ENCODE data around the gene RBCK1. TPM values are rescaled to one million over a fixed set of nuclear protein-coding genes. Genes with fewer than 3 reads are reported as not detected.

Gene RBCK1
- total RNA-seq, 1 experiment from 2014 or later, result 111 TPM

DNA sequence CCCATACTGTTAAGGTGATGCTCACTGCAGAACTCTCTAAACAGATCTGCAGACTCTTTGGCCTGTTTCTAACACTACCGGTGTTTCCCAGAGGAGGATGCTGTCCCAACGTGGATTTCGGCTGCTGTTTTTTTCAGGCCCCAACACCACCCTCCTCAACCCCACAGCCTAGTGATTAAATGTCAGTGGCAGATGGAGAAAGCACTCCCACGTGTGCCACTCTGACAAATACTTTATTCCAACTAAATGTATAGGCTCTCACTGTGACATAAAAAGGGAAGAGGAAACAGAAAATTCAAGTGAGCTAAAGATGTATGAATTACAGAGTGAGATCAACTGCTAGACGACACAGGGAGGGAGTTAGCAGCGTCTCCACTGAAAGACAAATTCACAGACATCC lies 50.7 kb downstream of the RBCK1 start:
- no peaks in the 10 kb centered on the region for H3K27me3 Mint-ChIP-seq (ENCODE audit: insufficient read depth, unreplicated experiment)
- H3K36me3 Mint-ChIP-seq (ENCODE audit: insufficient read depth, unreplicated experiment), result peaks cover 13% of the 10 kb centered on the region
- no peak overlapping the region for H3K4me3 Mint-ChIP-seq (ENCODE audit: unreplicated experiment)
- BruUV-seq (replicated peaks), result no TSS peak
- Histone ChIP-seq H3K27me3 (replicated peaks; ENCODE audit: control insufficient read depth, insufficient read depth, low read length) (no peaks in the 10 kb centered on the region), H3K4me1 (peaks cover 15% of the 10 kb centered on the region), H3K36me3 (ENCODE audit: control insufficient read depth, insufficient read depth, low read length) (no peaks in the 10 kb centered on the region), H3K9me3 (no peaks in the 10 kb centered on the region), H3K4me3 (ENCODE audit: low read depth, low read length) (no peak overlapping the region)
- intact Hi-C loops (cut with micrococcal nuclease; ENCODE audit: unreplicated experiment), result no loop called here
- H3K9me3 Mint-ChIP-seq (ENCODE audit: unreplicated experiment), result no peaks in the 10 kb centered on the region
- DNase-seq, result no peak
- peaks cover 15% of the 10 kb centered on the region for H3K4me1 Mint-ChIP-seq (ENCODE audit: low read depth, unreplicated experiment)
- H3K27ac Mint-ChIP-seq (ENCODE audit: unreplicated experiment), result no peak overlapping the region
- ChIA-PET CTCF (no interaction called here), POLR2A (interaction anchor here (0.5 kb wide), 1 partner anchor 176 kb away, joined by 3 read pairs; no protein-coding TSS in a partner anchor)
- TF ChIP-seq, protein P1, sequence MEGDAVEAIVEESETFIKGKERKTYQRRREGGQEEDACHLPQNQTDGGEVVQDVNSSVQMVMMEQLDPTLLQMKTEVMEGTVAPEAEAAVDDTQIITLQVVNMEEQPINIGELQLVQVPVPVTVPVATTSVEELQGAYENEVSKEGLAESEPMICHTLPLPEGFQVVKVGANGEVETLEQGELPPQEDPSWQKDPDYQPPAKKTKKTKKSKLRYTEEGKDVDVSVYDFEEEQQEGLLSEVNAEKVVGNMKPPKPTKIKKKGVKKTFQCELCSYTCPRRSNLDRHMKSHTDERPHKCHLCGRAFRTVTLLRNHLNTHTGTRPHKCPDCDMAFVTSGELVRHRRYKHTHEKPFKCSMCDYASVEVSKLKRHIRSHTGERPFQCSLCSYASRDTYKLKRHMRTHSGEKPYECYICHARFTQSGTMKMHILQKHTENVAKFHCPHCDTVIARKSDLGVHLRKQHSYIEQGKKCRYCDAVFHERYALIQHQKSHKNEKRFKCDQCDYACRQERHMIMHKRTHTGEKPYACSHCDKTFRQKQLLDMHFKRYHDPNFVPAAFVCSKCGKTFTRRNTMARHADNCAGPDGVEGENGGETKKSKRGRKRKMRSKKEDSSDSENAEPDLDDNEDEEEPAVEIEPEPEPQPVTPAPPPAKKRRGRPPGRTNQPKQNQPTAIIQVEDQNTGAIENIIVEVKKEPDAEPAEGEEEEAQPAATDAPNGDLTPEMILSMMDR (IDR thresholded peaks at IDR 0.05; ENCODE audit: insufficient read depth in 1 of 2, low read depth in 1 of 2, low read length in 1 of 2, severe bottlenecking in 1 of 2, unreplicated experiment in 1 of 2), result no peak

DNA sequence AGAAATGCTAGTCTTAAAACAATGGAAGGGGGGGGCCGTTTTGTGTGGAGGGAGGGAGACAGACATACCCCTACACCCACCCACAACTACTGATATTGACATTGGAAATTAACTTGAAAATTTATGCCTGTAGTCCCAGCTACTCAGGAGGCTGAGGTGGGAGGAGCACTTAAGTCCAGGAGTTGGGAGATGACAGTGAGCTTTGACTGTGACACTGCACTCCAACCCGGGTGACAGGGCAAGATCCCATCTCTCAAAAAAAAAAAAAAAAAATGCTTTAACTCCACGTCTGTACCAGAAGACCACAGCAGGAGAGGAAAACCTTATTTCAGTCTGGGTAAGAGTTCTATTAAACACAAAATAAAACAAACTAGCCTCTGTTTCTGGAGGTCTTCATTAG lies 52.1 kb downstream of the RBCK1 start:
- no peak for DNase-seq
- no peak overlapping the region for H3K4me3 ChIP-seq (ENCODE audit: low read depth, low read length)
- Mint-ChIP-seq H3K27me3 (ENCODE audit: insufficient read depth, unreplicated experiment) (no peaks in the 10 kb centered on the region), H3K27ac (ENCODE audit: unreplicated experiment) (no peak overlapping the region), H3K36me3 (ENCODE audit: insufficient read depth, unreplicated experiment) (peaks cover 13% of the 10 kb centered on the region), H3K4me1 (ENCODE audit: low read depth, unreplicated experiment) (peaks cover 15% of the 10 kb centered on the region), H3K4me3 (ENCODE audit: unreplicated experiment) (peak overlapping the region; percentile 98), H3K9me3 (ENCODE audit: unreplicated experiment) (no peaks in the 10 kb centered on the region)
- no peaks in the 10 kb centered on the region for H3K27me3 ChIP-seq (replicated peaks; ENCODE audit: control insufficient read depth, insufficient read depth, low read length)
- POLR2A ChIA-PET, result interaction anchor here (0.6 to 0.7 kb wide), 2 partner anchors 12 to 75 kb away, joined by 4 to 6 read pairs; no protein-coding TSS in a partner anchor
- peaks cover 15% of the 10 kb centered on the region for H3K4me1 ChIP-seq
- CTCF ChIA-PET, result interaction anchor here (0.7 to 0.8 kb wide), 2 partner anchors 118 to 199 kb away, joined by 3 to 5 read pairs; no protein-coding TSS in a partner anchor
- H3K36me3 ChIP-seq (ENCODE audit: control insufficient read depth, insufficient read depth, low read length), result no peaks in the 10 kb centered on the region
- intact Hi-C loops (cut with micrococcal nuclease; ENCODE audit: unreplicated experiment), result loop anchor here (5.0 kb wide), 1 partner anchor 58 kb away; no protein-coding TSS in a partner anchor
- TF ChIP-seq, protein P1 (IDR thresholded peaks at IDR 0.05; ENCODE audit: insufficient read depth in 1 of 2, low read depth in 1 of 2, low read length in 1 of 2, severe bottlenecking in 1 of 2, unreplicated experiment in 1 of 2), result no peak
- no peaks in the 10 kb centered on the region for H3K9me3 ChIP-seq
- no TSS peak for BruUV-seq (replicated peaks)

DNA sequence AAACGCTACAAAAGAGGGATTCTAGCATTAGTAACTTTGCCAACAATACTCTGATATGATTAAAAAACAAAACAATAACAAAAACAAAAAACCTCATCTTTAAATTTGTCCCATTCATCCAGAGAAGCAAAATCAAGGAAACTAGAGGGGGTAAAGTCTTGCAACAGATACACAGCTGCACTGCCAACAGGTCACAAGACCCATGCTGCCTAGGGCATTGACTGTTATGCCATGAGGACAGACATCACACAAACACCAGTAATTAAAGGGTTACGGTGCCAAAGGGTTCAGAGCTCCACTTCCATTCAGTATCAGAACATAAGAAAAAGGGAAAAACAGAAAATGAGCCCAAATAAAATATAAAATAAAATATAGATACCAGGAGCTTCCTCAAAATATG lies 52.6 kb downstream of the RBCK1 start:
- CTCF ChIA-PET, result interaction anchor here (0.7 kb wide), 1 partner anchor 198 kb away, joined by 3 read pairs; no protein-coding TSS in a partner anchor
- BruUV-seq (replicated peaks), result no TSS peak
- Mint-ChIP-seq H3K27ac (ENCODE audit: unreplicated experiment) (no peak overlapping the region), H3K36me3 (ENCODE audit: insufficient read depth, unreplicated experiment) (peaks cover 13% of the 10 kb centered on the region), H3K4me1 (ENCODE audit: low read depth, unreplicated experiment) (peaks cover 15% of the 10 kb centered on the region), H3K27me3 (ENCODE audit: insufficient read depth, unreplicated experiment) (no peaks in the 10 kb centered on the region), H3K4me3 (ENCODE audit: unreplicated experiment) (peak overlapping the region; percentile 98), H3K9me3 (ENCODE audit: unreplicated experiment) (no peaks in the 10 kb centered on the region)
- no peaks in the 10 kb centered on the region for H3K9me3 ChIP-seq
- H3K36me3 ChIP-seq (ENCODE audit: control insufficient read depth, insufficient read depth, low read length), result no peaks in the 10 kb centered on the region
- DNase-seq, result no peak
- H3K4me1 ChIP-seq, result peaks cover 15% of the 10 kb centered on the region
- no peaks in the 10 kb centered on the region for H3K27me3 ChIP-seq (replicated peaks; ENCODE audit: control insufficient read depth, insufficient read depth, low read length)
- POLR2A ChIA-PET, result interaction anchor here (0.6 kb wide), 1 partner anchor 76 kb away, joined by 6 read pairs; no protein-coding TSS in a partner anchor
- TF ChIP-seq, protein P1 (IDR thresholded peaks at IDR 0.05; ENCODE audit: insufficient read depth in 1 of 2, low read depth in 1 of 2, low read length in 1 of 2, severe bottlenecking in 1 of 2, unreplicated experiment in 1 of 2), result no peak
- H3K4me3 ChIP-seq (ENCODE audit: low read depth, low read length), result no peak overlapping the region
- intact Hi-C loops (cut with micrococcal nuclease; ENCODE audit: unreplicated experiment), result loop anchor here (5.0 kb wide), 1 partner anchor 58 kb away; no protein-coding TSS in a partner anchor
